Trophoblast cell (in vitro differentiated cells and primary cell): Measurements from ENCODE around the gene KIF21A.
A peak's percentile ranks its signal among the peaks of the same experiment; 100 is the strongest.

Source experiments
- DNase-seq, 2 donors: peaks; one replicate each; pipeline ENCODE4 v3.0.0-alpha.2; 2016
- H2AFZ ChIP-seq: 2 replicates; pipeline ENCODE4 v1.6.1; 2013; ENCODE audit warnings: low read length, moderate library complexity, mild to moderate bottlenecking; ENCODE audit not compliant: insufficient read depth, poor library complexity
- H2AK5ac ChIP-seq: 2 replicates; pipeline ENCODE4 v1.6.1; 2013; ENCODE audit warnings: mild to moderate bottlenecking, low read length
- H2BK120ac ChIP-seq: 2 replicates; pipeline ENCODE4 v1.6.1; 2013; ENCODE audit warnings: low read length, mild to moderate bottlenecking, moderate library complexity; ENCODE audit not compliant: insufficient read depth, poor library complexity
- H2BK12ac ChIP-seq: 2 replicates; pipeline ENCODE4 v1.6.1; 2013; ENCODE audit warnings: mild to moderate bottlenecking, low read length, moderate library complexity
- H2BK5ac ChIP-seq: 2 replicates; pipeline ENCODE4 v1.6.1; 2013; ENCODE audit warnings: low read length, low read depth, moderate library complexity, mild to moderate bottlenecking; ENCODE audit not compliant: poor library complexity
- H3K14ac ChIP-seq: 2 replicates; pipeline ENCODE4 v1.6.1; 2013; ENCODE audit warnings: mild to moderate bottlenecking, low read length
- H3K18ac ChIP-seq: 2 replicates; pipeline ENCODE4 v1.6.1; 2013; ENCODE audit warnings: mild to moderate bottlenecking, low read length
- H3K23ac ChIP-seq: 2 replicates; pipeline ENCODE4 v1.6.1; 2013; ENCODE audit warnings: low read length
- H3K27ac ChIP-seq: 2 replicates; pipeline ENCODE4 v1.5.1; 2013; ENCODE audit warnings: low read depth, mild to moderate bottlenecking, inconsistent platforms, low read length, moderate library complexity
- H3K27me3 ChIP-seq: 2 replicates; pipeline ENCODE4 v1.6.1; 2013; ENCODE audit warnings: inconsistent platforms, mild to moderate bottlenecking, low read length, moderate library complexity; ENCODE audit not compliant: insufficient read depth
- H3K36me3 ChIP-seq, 2 experiments: 1 replicate in 1 of 2; 2 replicates in 1 of 2; pipeline ENCODE4 v1.6.1; 2013; ENCODE audit warnings: low read length in 2 of 2, mild to moderate bottlenecking in 2 of 2, moderate library complexity in 1 of 2; ENCODE audit not compliant: insufficient read depth in 2 of 2, control insufficient read depth in 1 of 2
- H3K4ac ChIP-seq: 2 replicates; pipeline ENCODE4 v1.6.1; 2013; ENCODE audit warnings: low read depth, mild to moderate bottlenecking, low read length, moderate library complexity
- H3K4me1 ChIP-seq, 2 experiments: 1 replicate in 1 of 2; 2 replicates in 1 of 2; pipeline ENCODE4 v1.6.1; 2013; ENCODE audit warnings: low read length in 2 of 2, mild to moderate bottlenecking in 2 of 2, moderate library complexity in 1 of 2; ENCODE audit not compliant: insufficient read depth in 2 of 2, control insufficient read depth in 1 of 2
- H3K4me2 ChIP-seq: 2 replicates; pipeline ENCODE4 v1.6.1; 2013; ENCODE audit warnings: inconsistent platforms, mild to moderate bottlenecking, low read length, moderate library complexity
- H3K4me3 ChIP-seq: 2 replicates; pipeline ENCODE4 v1.5.1; 2013; ENCODE audit warnings: mild to moderate bottlenecking, low read depth, low read length, inconsistent platforms
- H3K79me1 ChIP-seq: one replicate; pipeline ENCODE4 v1.6.1; 2013; ENCODE audit warnings: low read length
- H3K79me2 ChIP-seq: 2 replicates; pipeline ENCODE4 v1.6.1; 2013; ENCODE audit warnings: low read length, mild to moderate bottlenecking; ENCODE audit not compliant: control insufficient read depth, insufficient read depth, poor library complexity
- H3K9ac ChIP-seq: 2 replicates; pipeline ENCODE4 v1.6.1; 2013; ENCODE audit warnings: mild to moderate bottlenecking, low read length
- H3K9me3 ChIP-seq: 2 replicates; pipeline ENCODE4 v1.6.1; 2013; ENCODE audit warnings: low read depth, mild to moderate bottlenecking, control low read depth, inconsistent platforms, low read length; ENCODE audit not compliant: insufficient read depth
- H4K12ac ChIP-seq: 2 replicates; pipeline ENCODE4 v1.6.1; 2013; ENCODE audit warnings: low read depth, mild to moderate bottlenecking, low read length, moderate library complexity
- H4K8ac ChIP-seq: 2 replicates; pipeline ENCODE4 v1.6.1; 2013; ENCODE audit warnings: low read depth, mild to moderate bottlenecking, low read length, moderate library complexity
- H4K91ac ChIP-seq: one replicate; pipeline ENCODE4 v1.6.1; 2013; ENCODE audit warnings: low read depth, mild to moderate bottlenecking, low read length, moderate library complexity
- WGBS: extraction: QIAGEN DNeasy Blood & Tissue Kit; methylation state at CpG from one replicate; pipeline ENCODE4 v1.1.7; 2013; ENCODE audit warnings: missing lambda C conversion rate; ENCODE audit not compliant: insufficient read length, insufficient coverage; ENCODE audit errors: extremely low coverage; 5-methylcytosine and 5-hydroxymethylcytosine counted together

The KIF21A gene

DNA sequence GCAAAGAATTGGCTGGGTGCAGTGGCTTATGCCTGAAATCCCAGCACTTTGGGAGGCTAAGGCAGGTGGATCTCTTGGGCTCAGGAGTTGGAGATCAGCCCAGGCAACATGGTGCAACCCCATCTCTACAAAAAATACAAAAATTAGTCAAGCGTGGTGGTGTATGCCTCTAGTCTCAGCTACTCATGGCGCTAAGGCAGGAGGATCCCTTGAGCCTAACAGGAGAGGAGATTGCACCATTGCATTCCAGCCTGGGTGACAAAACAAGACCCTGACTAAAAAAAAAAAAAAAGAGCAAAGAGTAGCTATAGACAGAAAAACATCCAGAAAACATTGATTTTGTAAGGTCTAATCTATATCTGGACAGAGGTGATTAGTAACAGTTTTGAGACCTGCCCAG, 25.0 kb downstream of the KIF21A start:
- Histone ChIP-seq H3K27me3 (no peaks in the 10 kb centered on the region), H3K4me2 (no peak overlapping the region), H3K9me3 (no peaks in the 10 kb centered on the region), H3K79me2 (no peaks in the 10 kb centered on the region), H4K12ac (no peak overlapping the region), H3K36me3 (no peaks in the 10 kb centered on the region), H3K79me1 (no peaks in the 10 kb centered on the region), H3K27ac (no peak overlapping the region), H3K18ac (no peak overlapping the region), H4K91ac (no peak overlapping the region), H2BK5ac (no peak overlapping the region), H3K4me1 (no peaks in the 10 kb centered on the region), H2BK120ac (no peak overlapping the region), H2BK12ac (no peak overlapping the region), H4K8ac (no peak overlapping the region), H3K9ac (no peak overlapping the region), H3K4me3 (no peak overlapping the region), H3K23ac (no peak overlapping the region), H3K4ac (no peak overlapping the region), H3K14ac (no peak overlapping the region), H2AK5ac (no peak overlapping the region), H2AFZ (no peak overlapping the region)
- DNase-seq: peak; percentile 86 to 93
- WGBS: no CpG with 5 or more reads among the region's 2 CpGs

DNA sequence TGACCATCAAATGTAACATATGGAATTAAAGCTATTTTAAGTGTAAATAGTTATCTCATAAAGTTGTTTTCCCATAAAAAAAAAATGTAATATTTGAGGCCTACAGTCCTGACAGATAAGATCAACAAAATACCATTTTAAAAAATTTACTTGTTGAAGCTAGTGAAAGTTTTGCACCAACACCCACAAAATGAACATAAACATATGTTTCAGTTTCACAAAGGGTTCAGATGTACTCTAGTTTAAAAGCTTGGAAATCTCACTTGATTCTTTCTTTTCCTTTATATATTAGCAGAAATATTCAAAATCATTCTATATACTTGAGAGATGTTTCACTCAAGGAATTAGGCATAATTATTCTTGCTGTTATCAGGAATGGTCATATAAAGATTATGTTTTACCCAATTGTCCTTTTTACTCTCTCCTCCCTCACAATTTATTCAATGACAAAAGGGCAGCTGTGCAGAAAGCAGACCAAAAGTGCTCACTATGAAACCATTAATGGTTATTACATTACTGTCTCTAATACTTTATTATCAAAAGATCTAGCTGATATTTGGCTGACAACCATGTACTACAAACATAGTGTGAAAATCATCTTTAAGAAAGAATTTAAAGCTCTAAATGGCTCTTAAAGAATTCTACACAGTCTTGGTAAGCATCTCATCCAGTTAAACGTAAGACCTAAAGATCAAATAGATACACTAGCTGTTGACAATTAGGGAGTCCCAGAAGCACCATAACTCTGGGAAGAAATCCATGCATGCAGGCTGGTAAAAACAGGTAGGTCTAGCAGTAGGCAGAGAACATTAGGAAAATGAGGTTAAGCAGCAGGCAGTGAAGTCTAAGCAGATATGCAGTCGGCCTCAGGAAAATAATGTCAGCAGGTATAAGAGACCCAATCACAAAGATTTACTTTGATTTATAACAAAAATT, 28.8 kb downstream of the KIF21A start:
- Histone ChIP-seq H3K79me1 (no peaks in the 10 kb centered on the region), H3K4ac (no peak overlapping the region), H3K27ac (no peak overlapping the region), H2AFZ (no peak overlapping the region), H3K4me3 (no peak overlapping the region), H2BK120ac (no peak overlapping the region), H4K8ac (no peak overlapping the region), H3K4me2 (no peak overlapping the region), H2BK5ac (no peak overlapping the region), H3K23ac (no peak overlapping the region), H3K18ac (no peak overlapping the region), H3K14ac (no peak overlapping the region), H4K91ac (no peak overlapping the region), H3K36me3 (no peaks in the 10 kb centered on the region), H3K79me2 (no peaks in the 10 kb centered on the region), H4K12ac (no peak overlapping the region), H3K9ac (no peak overlapping the region), H3K27me3 (no peaks in the 10 kb centered on the region), H3K4me1 (no peaks in the 10 kb centered on the region), H3K9me3 (no peaks in the 10 kb centered on the region), H2AK5ac (no peak overlapping the region), H2BK12ac (no peak overlapping the region)
- no CpG with 5 or more reads among the region's 2 CpGs for WGBS
- DNase-seq: no peak

DNA sequence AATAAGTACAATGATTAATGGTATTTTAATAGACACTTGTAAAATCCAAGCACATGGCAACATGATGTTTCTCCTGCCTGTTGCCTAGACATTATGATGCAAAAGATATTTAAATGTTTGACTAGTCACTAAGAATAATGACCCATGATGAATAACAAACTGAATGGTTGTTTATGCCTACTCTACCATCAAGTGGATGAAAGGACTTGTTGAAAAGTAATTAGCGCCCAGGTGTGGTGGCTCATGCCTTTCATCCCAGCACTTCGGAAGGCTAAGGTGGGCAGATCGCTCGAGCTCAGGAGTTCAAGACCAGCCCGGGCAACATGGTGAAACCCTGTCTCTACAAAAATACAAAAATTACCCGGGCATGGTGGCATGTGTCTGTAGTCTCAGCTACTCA, 30.7 kb downstream of the KIF21A start:
- Histone ChIP-seq H4K91ac (no peak overlapping the region), H3K9me3 (no peaks in the 10 kb centered on the region), H3K27me3 (no peaks in the 10 kb centered on the region), H3K4ac (no peak overlapping the region), H3K79me2 (no peaks in the 10 kb centered on the region), H4K8ac (no peak overlapping the region), H3K4me3 (no peak overlapping the region), H3K36me3 (no peaks in the 10 kb centered on the region), H2BK5ac (no peak overlapping the region), H3K23ac (no peak overlapping the region), H3K27ac (no peak overlapping the region), H3K9ac (no peak overlapping the region), H2AFZ (no peak overlapping the region), H3K4me2 (no peak overlapping the region), H3K4me1 (no peaks in the 10 kb centered on the region), H2AK5ac (no peak overlapping the region), H2BK12ac (no peak overlapping the region), H4K12ac (no peak overlapping the region), H3K18ac (no peak overlapping the region), H2BK120ac (no peak overlapping the region), H3K14ac (no peak overlapping the region), H3K79me1 (no peaks in the 10 kb centered on the region)
- DNase-seq: no peak
- no CpG with 5 or more reads among the region's 6 CpGs for WGBS

- no peak overlapping the region for H2BK5ac ChIP-seq
- no peaks in the 10 kb centered on the region for H3K4me1 ChIP-seq
- H3K27me3 ChIP-seq: no peaks in the 10 kb centered on the region
- no peak overlapping the region for H3K23ac ChIP-seq
- H3K9me3 ChIP-seq: no peaks in the 10 kb centered on the region
- no peak overlapping the region for H4K12ac ChIP-seq
- no peak overlapping the region for H2BK12ac ChIP-seq
- no peak overlapping the region for H3K4me2 ChIP-seq
- no peak overlapping the region for H3K14ac ChIP-seq
- no peak overlapping the region for H2BK120ac ChIP-seq
- no peak overlapping the region for H3K4ac ChIP-seq
- H3K9ac ChIP-seq: no peak overlapping the region
- no peak overlapping the region for H4K91ac ChIP-seq
- H3K36me3 ChIP-seq: no peaks in the 10 kb centered on the region
- H3K18ac ChIP-seq: no peak overlapping the region
- H2AFZ ChIP-seq: no peak overlapping the region
- H3K79me1 ChIP-seq: no peaks in the 10 kb centered on the region
- no peak overlapping the region for H4K8ac ChIP-seq
- DNase-seq: no peak
- H2AK5ac ChIP-seq: no peak overlapping the region
- H3K27ac ChIP-seq: no peak overlapping the region
- H3K79me2 ChIP-seq: no peaks in the 10 kb centered on the region
- H3K4me3 ChIP-seq: no peak overlapping the region
Measured at GRCh38 chr12:39406262-39406661, 36.7 kb downstream of the KIF21A start.
